Astrocyte of the cerebellum (primary cell): ENCODE results near the gene KCNIP3.

Experiments
- DNase-seq: peaks from one replicate; pipeline ENCODE4 v3.0.0-alpha.2; 2011; ENCODE audit warnings: low read depth
- H3K4me3 ChIP-seq: 2 replicates; pipeline ENCODE4 v1.5.1; 2011; ENCODE audit warnings: mild to moderate bottlenecking, low read depth, low read length, moderate library complexity
- in situ Hi-C: cut with HindIII; loops from 2 replicates; pipeline ENCODE4 v1.10.0; 2017; ENCODE audit warnings: low sequenced_read_pairs
- TF ChIP-seq, protein P1 (sequence below): IDR thresholded peaks from 2 replicates; pipeline ENCODE4 v1.5.1; 2012; ENCODE audit warnings: low read length, low read depth, moderate library complexity, mild to moderate bottlenecking; ENCODE audit errors: missing control alignments

The KCNIP3 gene

DNA sequence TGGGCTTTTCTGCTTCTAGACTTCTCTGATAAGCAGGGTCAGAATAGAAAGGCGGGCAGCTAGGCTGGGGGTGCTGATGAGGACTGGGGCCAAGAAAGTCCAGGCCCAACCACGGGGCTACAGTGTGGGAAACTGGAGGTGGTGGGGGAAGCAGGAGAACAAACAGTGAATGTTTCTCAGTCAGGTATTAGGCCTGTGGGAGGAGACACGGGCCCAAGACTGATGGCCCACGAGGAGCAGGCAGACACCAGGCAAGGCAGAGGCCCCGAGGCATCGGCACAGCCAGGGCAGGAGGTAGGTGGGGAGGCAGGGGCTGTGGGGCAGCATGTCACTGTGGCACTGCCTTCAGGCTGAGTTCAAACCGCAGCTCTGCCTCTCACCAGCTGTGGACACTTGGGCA, 40.7 kb downstream of the KCNIP3 start:
- TF ChIP-seq, protein P1, sequence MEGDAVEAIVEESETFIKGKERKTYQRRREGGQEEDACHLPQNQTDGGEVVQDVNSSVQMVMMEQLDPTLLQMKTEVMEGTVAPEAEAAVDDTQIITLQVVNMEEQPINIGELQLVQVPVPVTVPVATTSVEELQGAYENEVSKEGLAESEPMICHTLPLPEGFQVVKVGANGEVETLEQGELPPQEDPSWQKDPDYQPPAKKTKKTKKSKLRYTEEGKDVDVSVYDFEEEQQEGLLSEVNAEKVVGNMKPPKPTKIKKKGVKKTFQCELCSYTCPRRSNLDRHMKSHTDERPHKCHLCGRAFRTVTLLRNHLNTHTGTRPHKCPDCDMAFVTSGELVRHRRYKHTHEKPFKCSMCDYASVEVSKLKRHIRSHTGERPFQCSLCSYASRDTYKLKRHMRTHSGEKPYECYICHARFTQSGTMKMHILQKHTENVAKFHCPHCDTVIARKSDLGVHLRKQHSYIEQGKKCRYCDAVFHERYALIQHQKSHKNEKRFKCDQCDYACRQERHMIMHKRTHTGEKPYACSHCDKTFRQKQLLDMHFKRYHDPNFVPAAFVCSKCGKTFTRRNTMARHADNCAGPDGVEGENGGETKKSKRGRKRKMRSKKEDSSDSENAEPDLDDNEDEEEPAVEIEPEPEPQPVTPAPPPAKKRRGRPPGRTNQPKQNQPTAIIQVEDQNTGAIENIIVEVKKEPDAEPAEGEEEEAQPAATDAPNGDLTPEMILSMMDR: no peak
- H3K4me3 ChIP-seq: no peak overlapping the region
- in situ Hi-C loops: no loop called here
- DNase-seq: no peak

DNA sequence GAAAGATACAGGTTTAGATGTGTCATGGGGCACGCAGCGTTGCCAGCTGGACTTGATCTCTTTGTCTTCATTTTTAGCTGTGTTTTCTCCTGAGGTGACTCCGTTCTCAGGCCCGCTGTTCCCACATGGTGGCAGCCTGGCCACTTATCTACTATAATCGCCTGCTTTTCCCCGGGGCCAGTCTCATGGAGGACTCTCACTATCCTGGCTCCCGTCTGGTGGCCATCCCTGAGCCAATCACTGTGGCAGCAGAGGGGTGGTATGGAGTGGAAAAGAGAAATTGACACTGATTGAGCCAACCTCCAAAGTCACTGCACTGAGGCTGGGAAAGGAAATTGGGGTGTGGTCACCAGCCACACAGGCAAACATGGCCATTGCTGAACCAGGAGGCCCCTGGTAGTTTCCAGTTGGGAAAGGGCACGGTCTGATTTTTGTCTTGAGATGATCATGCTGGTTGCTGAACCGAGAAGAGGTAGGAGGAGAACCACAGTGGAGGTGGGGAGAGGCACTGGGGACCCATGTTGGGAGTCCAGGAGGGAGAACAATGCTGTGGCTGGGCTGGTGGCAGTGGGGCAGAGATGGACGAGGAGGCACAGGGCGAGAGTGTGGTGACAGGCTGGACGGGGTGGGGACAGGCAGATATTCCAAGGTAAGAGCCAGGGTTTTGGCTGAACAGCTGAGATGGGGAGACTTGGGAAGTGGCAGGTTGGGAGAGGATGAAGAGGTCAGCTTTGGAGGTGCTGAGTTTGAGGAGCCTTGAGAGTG, 45.6 kb downstream of the KCNIP3 start:
- in situ Hi-C loops: no loop called here
- TF ChIP-seq, protein P1: no peak
- DNase-seq: no peak
- H3K4me3 ChIP-seq: no peak overlapping the region

DNA sequence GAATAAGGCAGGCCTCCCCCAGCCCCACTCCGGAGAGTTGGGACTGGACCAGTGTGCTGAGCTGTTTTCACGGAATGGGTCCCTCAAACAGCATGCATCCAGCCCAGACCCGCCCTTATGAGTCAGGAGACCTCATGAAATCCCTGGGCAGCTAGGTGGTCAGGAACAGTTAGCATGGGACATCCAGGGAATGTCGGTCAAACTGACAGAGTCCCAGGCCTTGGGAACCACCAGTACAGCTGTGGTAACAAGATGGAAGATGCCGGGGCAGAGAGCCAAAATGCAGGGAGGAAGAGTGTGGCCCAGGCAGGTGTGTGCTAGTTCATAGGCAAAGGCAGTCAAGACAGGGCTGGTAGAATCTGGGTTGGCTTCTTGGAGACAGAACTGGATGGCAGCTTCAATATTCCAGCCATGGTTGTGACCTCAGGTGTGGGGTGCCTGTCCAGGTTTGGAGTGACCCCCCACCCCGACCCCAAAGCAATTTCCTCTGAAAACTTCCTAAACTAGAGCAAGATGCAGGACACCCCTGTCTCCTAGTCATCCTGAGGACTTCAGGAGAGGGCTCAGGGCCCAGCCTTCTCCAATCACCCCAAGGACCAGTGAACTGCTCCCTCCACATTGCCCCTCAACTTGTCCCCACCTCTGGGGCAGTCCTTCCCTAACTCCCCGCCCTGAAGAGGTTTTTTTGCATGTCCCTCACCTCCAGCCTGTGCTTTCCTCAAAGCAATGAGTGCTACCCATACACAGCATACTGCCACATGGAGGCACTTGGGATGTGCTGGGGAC, 46.5 kb downstream of the KCNIP3 start:
- in situ Hi-C loops: no loop called here
- no peak for DNase-seq
- H3K4me3 ChIP-seq: no peak overlapping the region
- TF ChIP-seq, protein P1: no peak

DNA sequence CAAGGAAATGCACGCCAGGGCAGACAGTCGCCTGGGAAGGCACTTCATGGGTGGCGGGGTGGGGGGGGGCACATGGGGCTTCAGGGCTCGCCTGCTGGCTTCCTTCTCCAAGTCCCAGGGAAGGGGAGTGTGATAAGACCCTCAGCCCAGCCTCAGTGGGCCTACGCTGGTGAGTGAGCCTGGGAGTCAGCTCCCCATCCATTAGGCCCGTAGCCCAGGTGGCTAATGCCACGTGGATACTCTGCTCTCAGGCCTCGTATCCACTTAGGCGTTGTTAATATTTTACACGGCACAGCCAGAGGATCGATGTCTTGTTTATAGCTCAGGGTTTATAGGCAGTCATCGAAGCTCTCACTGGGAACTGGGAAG, 47.1 kb downstream of the KCNIP3 start:
- H3K4me3 ChIP-seq: no peak overlapping the region
- TF ChIP-seq, protein P1: no peak
- DNase-seq: no peak
- in situ Hi-C loops: no loop called here

DNA sequence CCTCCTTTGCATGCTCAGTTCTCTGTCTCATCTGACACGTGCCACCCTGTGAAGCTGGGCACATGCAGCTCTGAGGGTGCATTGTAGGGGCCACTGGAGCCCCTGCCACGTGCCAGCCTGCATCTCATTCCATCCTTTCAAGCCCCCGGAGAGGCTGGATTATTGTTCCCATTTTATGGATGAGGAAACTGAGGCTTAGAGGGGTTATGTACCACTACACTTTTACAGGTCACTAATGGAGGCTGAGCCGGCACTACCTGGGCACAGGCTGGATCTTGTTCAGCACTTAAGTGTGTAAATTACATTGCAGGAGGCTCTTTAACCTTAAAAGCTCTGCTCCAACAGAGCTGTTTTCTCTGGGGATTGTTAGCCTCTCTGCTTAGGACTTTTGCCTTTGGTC, 47.5 kb downstream of the KCNIP3 start:
- in situ Hi-C loops: no loop called here
- TF ChIP-seq, protein P1: no peak
- no peak overlapping the region for H3K4me3 ChIP-seq
- no peak for DNase-seq

DNA sequence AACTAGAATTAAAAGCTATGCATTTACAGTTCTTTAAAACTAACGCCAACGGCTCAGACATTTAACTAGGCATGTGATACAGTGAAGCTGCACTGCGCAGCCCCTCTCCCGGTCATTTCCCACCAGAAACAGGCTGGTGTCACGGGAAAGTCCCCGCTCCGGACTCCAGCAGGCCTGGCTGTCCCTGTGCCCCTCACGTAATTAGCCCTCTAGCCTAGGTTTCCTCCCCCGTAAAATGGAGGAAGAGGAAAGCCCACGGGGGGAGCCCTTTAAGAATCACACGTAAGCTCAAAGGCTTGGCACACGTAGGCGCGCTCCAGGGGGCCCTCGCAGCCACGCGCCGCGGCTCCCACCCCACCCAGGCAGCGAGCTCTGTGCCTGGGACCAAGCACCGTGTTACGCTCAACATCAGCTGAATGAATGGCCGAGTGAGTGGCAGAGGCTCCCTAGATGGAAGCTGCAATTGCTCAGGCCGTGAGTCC, 48.0 kb downstream of the KCNIP3 start:
- in situ Hi-C loops: no loop called here
- H3K4me3 ChIP-seq: peak overlapping the region; percentile 53
- TF ChIP-seq, protein P1: no peak
- no peak for DNase-seq
